Liver (tissue), 9 donors: ENCODE results near the gene CEP89. TPM values are rescaled to one million over a fixed set of nuclear protein-coding genes. Genes with fewer than 3 reads are reported as not detected.

Source experiments
- DNase-seq: peaks from one replicate; pipeline ENCODE4 v3.0.0-alpha.2; 2017; ENCODE audit warnings: low spot score
- H3K27ac ChIP-seq, 2 donors: one replicate each; pipeline ENCODE4 v1.7.0; 2013; ENCODE audit warnings: inconsistent platforms in 2 of 2, low read length in 2 of 2, control low read depth in 1 of 2, low read depth in 1 of 2, mild to moderate bottlenecking in 1 of 2
- H3K27me3 ChIP-seq, 4 donors: one replicate each; pipeline versions ENCODE4 v1.6.1 to v1.7.0; 2013; ENCODE audit warnings: low read length in 3 of 4, inconsistent platforms in 1 of 4, mild to moderate bottlenecking in 1 of 4, moderate library complexity in 1 of 4; ENCODE audit not compliant: control insufficient read depth in 4 of 4, insufficient read depth in 4 of 4
- H3K36me3 ChIP-seq, 4 donors: one replicate each; pipeline versions ENCODE4 v1.6.1 to v1.7.0; 2013; ENCODE audit warnings: low read length in 3 of 4, mild to moderate bottlenecking in 3 of 4, low read depth in 1 of 4, moderate library complexity in 1 of 4; ENCODE audit not compliant: control insufficient read depth in 4 of 4, insufficient read depth in 3 of 4
- H3K4me1 ChIP-seq, 4 donors: one replicate each; pipeline versions ENCODE4 v1.6.1 to v1.7.0; 2013; ENCODE audit warnings: low read length in 3 of 4, mild to moderate bottlenecking in 3 of 4, moderate library complexity in 1 of 4; ENCODE audit not compliant: control insufficient read depth in 4 of 4, insufficient read depth in 4 of 4
- H3K4me3 ChIP-seq, 3 donors: one replicate each; pipeline versions ENCODE4 v1.6.1 to v1.7.0; 2013; ENCODE audit warnings: low read length in 3 of 3, control low read depth in 1 of 3, low read depth in 1 of 3, mild to moderate bottlenecking in 1 of 3
- H3K9ac ChIP-seq, 2 donors: one replicate each; pipeline ENCODE4 v1.7.0; 2013; ENCODE audit warnings: low read length in 2 of 2, mild to moderate bottlenecking in 2 of 2, moderate library complexity in 2 of 2, control low read depth in 1 of 2, low read depth in 1 of 2
- H3K9me3 ChIP-seq, 4 donors: one replicate each; pipeline versions ENCODE4 v1.6.1 to v1.7.0; 2013; ENCODE audit warnings: low read length in 3 of 4; ENCODE audit not compliant: control insufficient read depth in 4 of 4
- FOXA1 ChIP-seq: IDR thresholded peaks from 2 replicates; pipeline ENCODE4 v1.6.1; 2016; ENCODE audit warnings: antibody characterized with exemption
- FOXA2 ChIP-seq: IDR thresholded peaks from 2 replicates; pipeline ENCODE4 v1.6.1; 2016; ENCODE audit warnings: antibody characterized with exemption
- GABPA ChIP-seq, 2 donors: IDR thresholded peaks in 1 of 2; conservative IDR thresholded peaks in 1 of 2; 2 replicates each; pipeline ENCODE4 v1.6.1; 2016; ENCODE audit warnings: antibody characterized with exemption in 2 of 2, mild to moderate bottlenecking in 1 of 2, moderate library complexity in 1 of 2
- HNF4A ChIP-seq, 2 donors: conservative IDR thresholded peaks; 2 replicates each; pipeline ENCODE4 v1.6.1; 2016; ENCODE audit warnings: antibody characterized with exemption in 2 of 2, mild to moderate bottlenecking in 2 of 2
- HNF4G ChIP-seq: IDR thresholded peaks from 2 replicates; pipeline ENCODE4 v1.6.1; 2016; ENCODE audit warnings: antibody characterized with exemption
- JUND ChIP-seq, 2 donors: IDR thresholded peaks; 2 replicates each; pipeline ENCODE4 v1.6.1; 2016; ENCODE audit warnings: antibody characterized with exemption in 2 of 2
- NR2F2 ChIP-seq: IDR thresholded peaks from 2 replicates; pipeline ENCODE4 v1.6.1; 2016; ENCODE audit warnings: antibody characterized with exemption
- RAD21 ChIP-seq, 2 donors: IDR thresholded peaks; 2 replicates each; pipeline ENCODE4 v1.6.1; 2016; ENCODE audit warnings: antibody characterized with exemption in 2 of 2, mild to moderate bottlenecking in 2 of 2
- RXRA ChIP-seq, 2 donors: IDR thresholded peaks; 2 replicates each; pipeline ENCODE4 v1.6.1; 2017 to 2018; ENCODE audit warnings: antibody characterized with exemption in 2 of 2, mild to moderate bottlenecking in 1 of 2
- SP1 ChIP-seq: IDR thresholded peaks from 2 replicates; pipeline ENCODE4 v1.6.1; 2018; ENCODE audit warnings: antibody characterized with exemption, mild to moderate bottlenecking
- TAF1 ChIP-seq: conservative IDR thresholded peaks from 2 replicates; pipeline ENCODE4 v1.6.1; 2016; ENCODE audit warnings: antibody characterized with exemption, mild to moderate bottlenecking
- YY1 ChIP-seq: IDR thresholded peaks from 2 replicates; pipeline ENCODE4 v1.6.1; 2016; ENCODE audit warnings: antibody characterized with exemption, mild to moderate bottlenecking
- WGBS: extraction: QIAGEN DNeasy Blood & Tissue Kit; methylation state at CpG from one replicate; pipeline ENCODE4 v1.1.7; 2013; 5-methylcytosine and 5-hydroxymethylcytosine counted together
- polyA plus RNA-seq, 2 donors: library from polyadenylated mRNA; stranded (reverse) in 1 of 2; unstranded in 1 of 2; fragments of 200-250 nt in 1 of 2; fragments of >200 nt in 1 of 2; fragmentation: Nextera tagmentation in 1 of 2; extraction: Ambion mirVana in 1 of 2; gene quantifications; one replicate each; pipeline versions ENCODE4 v1.2.1 to v1.2.3, GENCODE V29; 2013 to 2015
- total RNA-seq, 2 donors: library from RNA; depleted of rRNA; stranded (reverse); fragments of >200 nt; gene quantifications; one replicate each; pipeline ENCODE4 v1.2.3, GENCODE V29; 2014
- TF ChIP-seq, protein P1 (sequence below): IDR thresholded peaks from 2 replicates; pipeline ENCODE4 v1.6.1; 2016; ENCODE audit warnings: antibody characterized with exemption, mild to moderate bottlenecking
- TF ChIP-seq, protein P2 (sequence below): IDR thresholded peaks from 2 replicates; pipeline ENCODE4 v1.6.1; 2016; ENCODE audit warnings: antibody characterized with exemption
- TF ChIP-seq, protein P3 (sequence below): IDR thresholded peaks from 2 replicates; pipeline ENCODE4 v1.6.1; 2016; ENCODE audit warnings: antibody characterized with exemption
- donor health status: healthy.
- donor health status: healthy.
- donor health status: healthy.
- donor health status: healthy.
- donor health status: healthy.

Gene CEP89
- total and polyA plus RNA-seq, 4 donors: 2.0 to 2.9 (median 2.4) TPM

DNA sequence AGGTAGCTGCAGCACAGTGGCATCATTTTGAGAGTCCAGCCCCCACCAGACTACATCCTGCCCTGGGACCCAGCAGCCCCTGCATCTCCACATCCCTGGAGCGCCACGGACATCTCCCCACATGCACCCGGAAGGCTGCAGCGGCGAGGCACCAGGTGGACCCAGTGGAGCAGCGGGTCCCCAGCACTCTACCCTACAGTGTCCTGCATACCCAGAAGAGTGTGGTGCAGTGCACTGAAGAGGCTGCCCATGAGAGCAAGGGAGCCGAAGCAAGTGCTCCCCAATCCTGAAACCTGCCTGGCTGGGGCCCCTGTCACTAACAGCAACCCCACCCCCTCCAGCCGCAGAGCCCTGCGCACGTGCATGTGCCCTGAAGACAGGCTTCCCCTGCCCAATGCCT lies 80.9 kb downstream of the CEP89 start (continued):
- TF ChIP-seq, protein P1, sequence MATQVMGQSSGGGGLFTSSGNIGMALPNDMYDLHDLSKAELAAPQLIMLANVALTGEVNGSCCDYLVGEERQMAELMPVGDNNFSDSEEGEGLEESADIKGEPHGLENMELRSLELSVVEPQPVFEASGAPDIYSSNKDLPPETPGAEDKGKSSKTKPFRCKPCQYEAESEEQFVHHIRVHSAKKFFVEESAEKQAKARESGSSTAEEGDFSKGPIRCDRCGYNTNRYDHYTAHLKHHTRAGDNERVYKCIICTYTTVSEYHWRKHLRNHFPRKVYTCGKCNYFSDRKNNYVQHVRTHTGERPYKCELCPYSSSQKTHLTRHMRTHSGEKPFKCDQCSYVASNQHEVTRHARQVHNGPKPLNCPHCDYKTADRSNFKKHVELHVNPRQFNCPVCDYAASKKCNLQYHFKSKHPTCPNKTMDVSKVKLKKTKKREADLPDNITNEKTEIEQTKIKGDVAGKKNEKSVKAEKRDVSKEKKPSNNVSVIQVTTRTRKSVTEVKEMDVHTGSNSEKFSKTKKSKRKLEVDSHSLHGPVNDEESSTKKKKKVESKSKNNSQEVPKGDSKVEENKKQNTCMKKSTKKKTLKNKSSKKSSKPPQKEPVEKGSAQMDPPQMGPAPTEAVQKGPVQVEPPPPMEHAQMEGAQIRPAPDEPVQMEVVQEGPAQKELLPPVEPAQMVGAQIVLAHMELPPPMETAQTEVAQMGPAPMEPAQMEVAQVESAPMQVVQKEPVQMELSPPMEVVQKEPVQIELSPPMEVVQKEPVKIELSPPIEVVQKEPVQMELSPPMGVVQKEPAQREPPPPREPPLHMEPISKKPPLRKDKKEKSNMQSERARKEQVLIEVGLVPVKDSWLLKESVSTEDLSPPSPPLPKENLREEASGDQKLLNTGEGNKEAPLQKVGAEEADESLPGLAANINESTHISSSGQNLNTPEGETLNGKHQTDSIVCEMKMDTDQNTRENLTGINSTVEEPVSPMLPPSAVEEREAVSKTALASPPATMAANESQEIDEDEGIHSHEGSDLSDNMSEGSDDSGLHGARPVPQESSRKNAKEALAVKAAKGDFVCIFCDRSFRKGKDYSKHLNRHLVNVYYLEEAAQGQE: no peak

DNA sequence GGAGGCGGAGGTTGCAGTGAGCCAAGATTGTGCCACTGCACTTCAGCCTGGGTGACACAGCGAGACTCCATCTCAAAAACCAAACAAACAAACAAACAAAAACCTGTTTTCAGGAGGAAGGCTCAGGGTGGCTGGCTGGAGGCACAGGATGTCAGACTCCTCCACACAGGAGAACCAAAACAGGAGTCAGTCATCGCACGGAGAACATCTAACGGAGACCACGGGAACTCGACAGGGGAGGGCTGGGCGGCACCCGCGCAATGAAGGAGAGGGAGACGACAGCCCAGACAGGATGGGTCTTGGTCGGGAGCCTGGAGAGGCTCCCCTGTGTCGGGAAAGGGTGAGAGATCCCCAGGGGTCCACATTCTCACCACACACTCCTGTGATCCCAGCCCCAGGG lies 81.4 kb downstream of the CEP89 start:
- Histone ChIP-seq H3K27ac (no peak overlapping the region), H3K4me3 (no peak overlapping the region), H3K4me1 (no peaks in the 10 kb centered on the region), H3K9me3 (peaks cover 0 to 10% (median 4%) of the 10 kb centered on the region in 4 donors), H3K27me3 (no peaks in the 10 kb centered on the region), H3K36me3 (peaks cover 0 to 3% (median 0%) of the 10 kb centered on the region in 4 donors), H3K9ac (no peak overlapping the region)
- TF ChIP-seq YY1 (no peak), HNF4A (conservative IDR thresholded peaks at IDR 0.05) (no peak), GABPA (IDR thresholded peaks at IDR 0.05 in 1 of 2, conservative IDR thresholded peaks at IDR 0.05 in 1 of 2) (no peak), JUND (IDR thresholded peaks at IDR 0.05) (no peak), RXRA (IDR thresholded peaks at IDR 0.05) (no peak)
- no peak for DNase-seq
- WGBS: 98% methylated on average over 13 of the region's 13 CpGs

DNA sequence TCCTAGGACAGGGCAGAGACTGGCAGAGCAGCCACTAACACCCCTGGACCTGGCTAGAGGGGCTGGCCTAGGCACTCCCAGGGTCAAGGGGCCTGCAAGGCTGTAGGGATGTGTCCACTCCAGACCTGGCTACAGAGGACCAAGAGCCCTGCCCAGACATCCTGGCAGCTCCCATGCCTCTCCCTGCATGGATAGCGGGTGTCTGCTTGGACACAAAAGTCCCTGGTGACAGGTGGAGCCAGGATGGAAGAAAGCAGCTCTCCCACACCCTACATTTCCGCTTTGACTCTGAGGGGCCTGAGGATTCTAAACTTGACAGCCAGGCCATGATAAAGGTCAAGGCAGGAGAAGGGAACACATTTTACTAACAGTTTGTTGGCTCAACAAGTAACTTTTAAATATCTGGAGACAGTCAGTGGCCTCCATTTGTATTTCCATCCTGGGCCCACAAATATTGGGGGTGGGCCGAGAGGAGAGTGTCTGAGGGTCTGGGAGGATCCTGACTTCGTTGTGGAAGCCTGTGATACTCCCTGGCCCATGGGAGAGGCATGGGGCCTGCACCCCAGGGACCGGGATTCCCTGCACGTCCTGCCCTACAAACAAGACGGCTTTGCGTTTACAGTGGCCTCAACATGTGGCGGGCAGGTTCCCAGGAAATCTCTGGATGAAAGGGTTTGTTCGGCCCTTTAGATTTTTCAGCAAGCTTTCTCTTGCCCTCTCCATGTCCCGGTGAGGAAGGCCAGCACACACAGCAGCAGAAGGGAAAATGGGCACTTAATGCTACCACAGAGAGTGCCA lies 82.4 kb downstream of the CEP89 start:
- H3K27me3 ChIP-seq: no peaks in the 10 kb centered on the region
- 97% methylated on average over 11 of the region's 11 CpGs for WGBS
- peaks cover 0 to 3% (median 0%) of the 10 kb centered on the region in 4 donors for H3K36me3 ChIP-seq
- H3K27ac ChIP-seq: no peak overlapping the region
- H3K4me3 ChIP-seq: no peak overlapping the region
- no peak for DNase-seq
- TF ChIP-seq RAD21 (IDR thresholded peaks at IDR 0.05): no peak
- no peak for TF ChIP-seq GABPA (IDR thresholded peaks at IDR 0.05 in 1 of 2, conservative IDR thresholded peaks at IDR 0.05 in 1 of 2)
- TF ChIP-seq NR2F2: no peak
- TF ChIP-seq, protein P2, sequence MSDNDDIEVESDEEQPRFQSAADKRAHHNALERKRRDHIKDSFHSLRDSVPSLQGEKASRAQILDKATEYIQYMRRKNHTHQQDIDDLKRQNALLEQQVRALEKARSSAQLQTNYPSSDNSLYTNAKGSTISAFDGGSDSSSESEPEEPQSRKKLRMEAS: no peak
- TF ChIP-seq, protein P3, sequence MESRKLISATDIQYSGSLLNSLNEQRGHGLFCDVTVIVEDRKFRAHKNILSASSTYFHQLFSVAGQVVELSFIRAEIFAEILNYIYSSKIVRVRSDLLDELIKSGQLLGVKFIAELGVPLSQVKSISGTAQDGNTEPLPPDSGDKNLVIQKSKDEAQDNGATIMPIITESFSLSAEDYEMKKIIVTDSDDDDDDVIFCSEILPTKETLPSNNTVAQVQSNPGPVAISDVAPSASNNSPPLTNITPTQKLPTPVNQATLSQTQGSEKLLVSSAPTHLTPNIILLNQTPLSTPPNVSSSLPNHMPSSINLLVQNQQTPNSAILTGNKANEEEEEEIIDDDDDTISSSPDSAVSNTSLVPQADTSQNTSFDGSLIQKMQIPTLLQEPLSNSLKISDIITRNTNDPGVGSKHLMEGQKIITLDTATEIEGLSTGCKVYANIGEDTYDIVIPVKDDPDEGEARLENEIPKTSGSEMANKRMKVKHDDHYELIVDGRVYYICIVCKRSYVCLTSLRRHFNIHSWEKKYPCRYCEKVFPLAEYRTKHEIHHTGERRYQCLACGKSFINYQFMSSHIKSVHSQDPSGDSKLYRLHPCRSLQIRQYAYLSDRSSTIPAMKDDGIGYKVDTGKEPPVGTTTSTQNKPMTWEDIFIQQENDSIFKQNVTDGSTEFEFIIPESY: no peak
- no peak for TF ChIP-seq HNF4G
- TF ChIP-seq, protein P1: no peak
- TF ChIP-seq TAF1: no peak
- no peak for TF ChIP-seq FOXA1
- no peak for TF ChIP-seq SP1
- TF ChIP-seq JUND (IDR thresholded peaks at IDR 0.05): no peak
- TF ChIP-seq YY1: no peak
- no peak for TF ChIP-seq HNF4A (conservative IDR thresholded peaks at IDR 0.05)
- no peak for TF ChIP-seq FOXA2
- H3K9ac ChIP-seq: no peak overlapping the region
- no peaks in the 10 kb centered on the region for H3K4me1 ChIP-seq
- H3K9me3 ChIP-seq: peaks cover 0 to 10% (median 4%) of the 10 kb centered on the region in 4 donors
